Astrocyte (in vitro differentiated cells and primary cell): ENCODE results near the gene COQ8A. TPM values are rescaled to one million over a fixed set of nuclear protein-coding genes. Genes with fewer than 3 reads are reported as not detected.

Experiments
- DNase-seq: peaks from one replicate; pipeline ENCODE4 v3.0.0-alpha.2; 2010; ENCODE audit warnings: low read depth
- FAIRE-seq: peaks from 2 replicates; lab custom pipeline; 2011; peaks lifted over from hg19 to GRCh38; lab: Jason Lieb, UNC
- H2AFZ ChIP-seq: 2 replicates; pipeline ENCODE4 v1.6.0; 2012; ENCODE audit warnings: low read depth, low read length, inconsistent platforms
- H3K27ac ChIP-seq: 2 replicates; pipeline ENCODE4 v1.5.1; 2011; ENCODE audit warnings: low read depth, low read length, inconsistent platforms
- H3K27me3 ChIP-seq: 2 replicates; pipeline ENCODE4 v1.6.0; 2011; ENCODE audit warnings: low read length, inconsistent platforms; ENCODE audit not compliant: insufficient read depth
- H3K36me3 ChIP-seq: 2 replicates; pipeline ENCODE4 v1.5.1; 2011; ENCODE audit warnings: low read length, inconsistent platforms; ENCODE audit not compliant: insufficient read depth
- H3K4me1 ChIP-seq: 2 replicates; pipeline ENCODE4 v1.5.1; 2011; ENCODE audit warnings: low read length, inconsistent platforms; ENCODE audit not compliant: insufficient read depth
- H3K4me2 ChIP-seq: 2 replicates; pipeline ENCODE4 v1.6.0; 2012; ENCODE audit warnings: low read length, inconsistent platforms
- H3K4me3 ChIP-seq: 2 replicates; pipeline ENCODE4 v1.5.1; 2011; ENCODE audit warnings: low read depth, mild to moderate bottlenecking, low read length, inconsistent platforms; ENCODE audit not compliant: insufficient read depth
- H3K79me2 ChIP-seq: 2 replicates; pipeline ENCODE4 v1.6.0; 2012; ENCODE audit warnings: mild to moderate bottlenecking, low read length, inconsistent platforms; ENCODE audit not compliant: insufficient read depth
- H3K9ac ChIP-seq: 2 replicates; pipeline ENCODE4 v1.6.0; 2012; ENCODE audit warnings: mild to moderate bottlenecking, low read length, inconsistent platforms
- H3K9me3 ChIP-seq: 2 replicates; pipeline ENCODE4 v1.5.1; 2012; ENCODE audit warnings: low read depth, mild to moderate bottlenecking, low read length, inconsistent platforms; ENCODE audit not compliant: insufficient read depth
- H4K20me1 ChIP-seq: 2 replicates; pipeline ENCODE4 v1.6.0; 2012; ENCODE audit warnings: low read length, inconsistent platforms; ENCODE audit not compliant: insufficient read depth
- H3K27ac Mint-ChIP-seq: one replicate; pipeline ENCODE4 v1.8.0; 2021; ENCODE audit warnings: mild to moderate bottlenecking, mixed read lengths; ENCODE audit not compliant: unreplicated experiment
- H3K27me3 Mint-ChIP-seq: one replicate; pipeline ENCODE4 v1.8.0; 2021; ENCODE audit warnings: low read depth, mixed read lengths; ENCODE audit not compliant: unreplicated experiment
- H3K36me3 Mint-ChIP-seq: one replicate; pipeline ENCODE4 v1.8.0; 2021; ENCODE audit warnings: low read depth, mixed read lengths; ENCODE audit not compliant: unreplicated experiment
- H3K4me1 Mint-ChIP-seq: one replicate; pipeline ENCODE4 v1.8.0; 2021; ENCODE audit warnings: low read depth, mixed read lengths; ENCODE audit not compliant: unreplicated experiment
- H3K4me3 Mint-ChIP-seq: one replicate; pipeline ENCODE4 v1.8.0; 2021; ENCODE audit warnings: mild to moderate bottlenecking, moderate library complexity, mixed read lengths; ENCODE audit not compliant: unreplicated experiment
- H3K9me3 Mint-ChIP-seq: one replicate; pipeline ENCODE4 v1.8.0; 2021; ENCODE audit warnings: mild to moderate bottlenecking, mixed read lengths; ENCODE audit not compliant: unreplicated experiment
- CTCF ChIP-seq: IDR thresholded peaks from 2 replicates; pipeline ENCODE4 v1.5.1; 2011; ENCODE audit warnings: low read depth, mild to moderate bottlenecking, inconsistent platforms, low read length, moderate library complexity; ENCODE audit not compliant: insufficient read depth
- EZH2 ChIP-seq: IDR thresholded peaks from 2 replicates; pipeline ENCODE4 v1.6.1; 2012; ENCODE audit warnings: mild to moderate bottlenecking, low read length, inconsistent platforms; ENCODE audit not compliant: insufficient read depth
- total RNA-seq: library from RNA; stranded (reverse); gene quantifications from 2 replicates; pipeline ENCODE4 v1.2.1, GENCODE V29; 2021

The COQ8A gene
- total RNA-seq, 1 donor from 2014 or later, result 8.2 TPM

- peaks cover 7% of the 10 kb centered on the region for H3K4me1 Mint-ChIP-seq
- Histone ChIP-seq H2AFZ (no peak overlapping the region), H3K9ac (no peak overlapping the region), H3K27me3 (no peaks in the 10 kb centered on the region), H3K9me3 (no peaks in the 10 kb centered on the region), H3K27ac (no peak overlapping the region), H4K20me1 (no peaks in the 10 kb centered on the region), H3K79me2 (no peaks in the 10 kb centered on the region), H3K36me3 (no peaks in the 10 kb centered on the region), H3K4me3 (no peak overlapping the region), H3K4me2 (no peak overlapping the region), H3K4me1 (no peaks in the 10 kb centered on the region)
- TF ChIP-seq EZH2 (no peak), CTCF (no peak)
- H3K36me3 Mint-ChIP-seq, result peaks cover 9% of the 10 kb centered on the region
- no peaks in the 10 kb centered on the region for H3K9me3 Mint-ChIP-seq
- no peak overlapping the region for H3K4me3 Mint-ChIP-seq
- H3K27ac Mint-ChIP-seq, result no peak overlapping the region
- peak; percentile 55 for DNase-seq
- H3K27me3 Mint-ChIP-seq, result no peaks in the 10 kb centered on the region
- FAIRE-seq, result no peak
These were observed 36.0 kb upstream of the COQ8A start for GRCh38 chr1:226903819-226904716.

DNA sequence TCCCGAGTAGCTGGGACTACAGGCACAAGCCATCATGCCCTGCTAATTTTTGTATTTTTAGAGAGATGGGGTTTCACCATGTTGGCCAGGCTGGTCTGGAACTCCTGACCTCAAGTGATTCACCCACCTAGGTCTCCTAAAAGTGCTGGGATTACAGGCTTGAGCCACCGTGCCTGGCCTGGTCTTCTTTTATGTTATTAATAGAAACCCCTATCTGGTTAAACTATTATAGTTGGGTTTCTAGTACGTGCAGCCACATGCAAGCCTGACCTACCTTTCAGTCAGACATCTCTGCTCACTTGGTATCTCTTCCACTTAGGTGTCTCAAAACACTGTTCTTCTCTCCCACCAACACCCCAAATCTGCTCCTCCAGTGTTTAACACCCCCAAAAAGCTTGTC, 35.3 kb upstream of the COQ8A start:
- FAIRE-seq (no peak), DNase-seq (no peak)
- Mint-ChIP-seq H3K36me3 (peaks cover 9% of the 10 kb centered on the region), H3K27me3 (no peaks in the 10 kb centered on the region), H3K27ac (no peak overlapping the region), H3K9me3 (no peaks in the 10 kb centered on the region), H3K4me1 (peaks cover 7% of the 10 kb centered on the region), H3K4me3 (no peak overlapping the region)
- no peaks in the 10 kb centered on the region for H3K9me3 ChIP-seq
- no peak for TF ChIP-seq EZH2
- TF ChIP-seq CTCF, result no peak
- H3K4me3 ChIP-seq, result no peak overlapping the region
- H3K4me2 ChIP-seq, result no peak overlapping the region
- no peaks in the 10 kb centered on the region for H3K79me2 ChIP-seq
- no peaks in the 10 kb centered on the region for H3K27me3 ChIP-seq
- H3K4me1 ChIP-seq, result no peaks in the 10 kb centered on the region
- H4K20me1 ChIP-seq, result no peaks in the 10 kb centered on the region
- no peak overlapping the region for H3K9ac ChIP-seq
- H3K36me3 ChIP-seq, result no peaks in the 10 kb centered on the region
- no peak overlapping the region for H3K27ac ChIP-seq
- H2AFZ ChIP-seq, result no peak overlapping the region

DNA sequence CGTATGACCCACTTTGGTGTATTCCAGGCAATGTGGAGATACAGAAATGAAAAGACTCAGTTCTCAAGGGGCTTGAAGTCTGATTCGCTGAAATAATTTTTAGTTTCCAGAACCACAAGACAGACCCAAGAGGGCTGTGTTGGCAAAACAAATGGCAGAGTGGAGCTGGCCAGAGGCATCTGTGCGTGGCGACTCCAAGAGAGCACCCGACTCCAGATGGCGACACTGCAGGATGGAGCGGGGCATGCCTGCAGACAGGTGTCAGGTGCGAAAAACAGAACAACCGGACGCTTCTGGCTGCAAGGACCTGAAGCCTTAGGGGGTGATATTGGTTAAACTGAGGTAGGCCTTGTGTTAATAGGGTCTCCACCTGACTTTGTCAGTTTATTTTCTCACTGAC, 31.7 kb upstream of the COQ8A start:
- no peak overlapping the region for H3K27ac Mint-ChIP-seq
- no peaks in the 10 kb centered on the region for H3K79me2 ChIP-seq
- peaks cover 7% of the 10 kb centered on the region for H3K36me3 Mint-ChIP-seq
- H3K27me3 Mint-ChIP-seq, result no peaks in the 10 kb centered on the region
- H3K4me3 Mint-ChIP-seq, result no peak overlapping the region
- no peaks in the 10 kb centered on the region for H4K20me1 ChIP-seq
- no peaks in the 10 kb centered on the region for H3K27me3 ChIP-seq
- H3K4me3 ChIP-seq, result no peak overlapping the region
- H2AFZ ChIP-seq, result no peak overlapping the region
- peaks cover 4% of the 10 kb centered on the region for H3K4me1 Mint-ChIP-seq
- no peak overlapping the region for H3K4me2 ChIP-seq
- no peaks in the 10 kb centered on the region for H3K9me3 Mint-ChIP-seq
- no peak overlapping the region for H3K9ac ChIP-seq
- no peaks in the 10 kb centered on the region for H3K4me1 ChIP-seq
- H3K27ac ChIP-seq, result no peak overlapping the region
- TF ChIP-seq EZH2 (no peak), CTCF (no peak)
- H3K36me3 ChIP-seq, result no peaks in the 10 kb centered on the region
- no peaks in the 10 kb centered on the region for H3K9me3 ChIP-seq
- no peak for DNase-seq
- FAIRE-seq, result no peak
